ENCODE measurements around the gene RAP2A.

Gene RAP2A

DNA sequence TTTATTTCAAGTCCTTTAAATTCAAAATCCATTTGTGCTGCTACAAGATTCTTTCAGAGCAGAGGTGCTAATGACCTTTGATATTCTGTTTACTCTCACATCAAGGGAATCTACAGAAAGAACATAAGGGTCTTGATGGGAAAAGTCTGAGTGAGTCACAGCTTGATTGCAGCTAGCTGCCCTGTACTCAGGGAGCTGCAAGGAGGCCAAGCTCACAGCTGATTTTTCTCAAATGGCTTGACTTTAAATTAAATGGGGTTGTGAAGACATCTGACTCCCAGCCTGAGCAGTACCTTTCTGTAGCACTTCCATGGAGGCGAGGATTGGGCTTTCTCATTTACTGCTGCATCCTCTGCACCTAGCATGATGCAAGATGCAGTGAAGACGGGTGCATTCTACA, 62.5 kb downstream of the RAP2A start:
- no peak for DNase-seq

DNA sequence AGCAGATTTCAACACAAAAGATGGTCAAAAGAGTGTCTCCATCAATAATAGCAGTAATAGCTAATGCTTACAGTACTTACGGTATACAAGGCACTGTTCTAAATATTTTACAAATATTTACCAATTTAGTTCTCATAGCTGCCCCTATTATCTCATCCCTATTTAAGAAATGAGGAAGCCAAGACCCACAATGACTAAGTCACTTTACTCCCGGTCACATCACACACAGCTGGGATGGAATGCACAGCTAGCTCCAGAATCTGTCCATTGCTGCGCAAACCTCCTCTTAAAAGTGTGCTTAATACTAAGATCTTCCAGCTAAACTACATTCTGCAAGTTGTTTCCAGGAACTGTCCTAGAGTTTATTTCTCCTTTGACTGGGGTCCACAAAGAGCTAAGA, 63.4 kb downstream of the RAP2A start:
- no peak for DNase-seq

DNA sequence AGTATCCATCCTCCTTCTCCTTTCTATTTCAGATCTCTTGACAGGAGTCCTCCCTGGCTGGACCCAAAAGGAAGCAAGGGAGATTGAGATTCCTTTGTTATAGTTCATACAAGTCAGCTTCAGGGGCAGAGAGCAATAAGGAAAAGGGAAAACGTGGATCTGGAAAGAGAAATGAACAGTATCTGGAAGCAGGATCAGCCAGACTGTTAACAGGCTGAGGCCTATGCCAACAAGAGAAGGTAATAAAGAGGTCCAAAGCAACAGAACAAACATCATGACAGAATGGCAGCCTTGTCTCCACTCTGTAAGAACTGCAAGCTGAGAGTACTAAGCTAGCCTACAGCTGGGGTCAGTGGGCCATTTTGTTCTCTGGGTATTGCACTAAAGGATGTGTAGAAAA, 64.5 kb downstream of the RAP2A start:
- DNase-seq = no peak

DNA sequence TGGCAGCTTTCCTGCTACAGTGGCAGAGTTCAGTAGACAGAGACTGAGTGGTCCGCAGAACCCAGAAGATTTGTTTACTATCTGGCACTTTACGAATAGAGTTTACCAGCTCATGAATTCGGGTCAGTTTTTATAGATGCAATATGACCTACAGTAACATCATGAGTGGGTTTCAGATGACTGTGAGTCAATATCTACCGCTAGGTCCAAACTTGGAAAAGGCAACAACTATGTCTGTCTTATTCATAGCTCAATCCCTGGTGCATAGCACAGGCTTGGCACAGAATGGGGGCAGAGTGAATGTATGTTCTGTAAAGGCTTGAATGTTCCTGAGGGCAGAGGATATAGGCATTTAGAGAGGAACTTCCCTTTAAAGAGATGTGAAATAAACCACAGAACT, 65.2 kb downstream of the RAP2A start:
- DNase-seq = peak; percentile 72

DNA sequence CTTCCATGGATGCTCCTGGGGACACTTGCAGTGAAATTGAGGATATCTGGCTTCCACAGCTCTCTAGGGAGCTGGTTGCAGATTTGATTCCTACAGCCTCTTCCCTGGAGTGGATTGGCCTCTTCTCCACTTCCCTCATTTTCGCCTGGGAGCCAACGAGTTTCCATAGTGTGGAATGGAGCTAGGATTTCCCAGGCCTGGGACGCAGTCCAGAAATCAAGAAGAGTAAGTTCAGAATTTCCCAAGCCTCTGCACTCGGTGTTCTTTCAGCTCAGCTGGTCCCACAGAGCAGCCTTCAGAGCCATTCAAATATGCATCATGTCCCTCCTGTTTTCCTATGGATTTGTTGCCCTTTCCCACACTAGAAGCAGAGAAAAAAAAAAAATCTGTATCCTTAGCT, 68.2 kb downstream of the RAP2A start:
- no peak for DNase-seq

DNA sequence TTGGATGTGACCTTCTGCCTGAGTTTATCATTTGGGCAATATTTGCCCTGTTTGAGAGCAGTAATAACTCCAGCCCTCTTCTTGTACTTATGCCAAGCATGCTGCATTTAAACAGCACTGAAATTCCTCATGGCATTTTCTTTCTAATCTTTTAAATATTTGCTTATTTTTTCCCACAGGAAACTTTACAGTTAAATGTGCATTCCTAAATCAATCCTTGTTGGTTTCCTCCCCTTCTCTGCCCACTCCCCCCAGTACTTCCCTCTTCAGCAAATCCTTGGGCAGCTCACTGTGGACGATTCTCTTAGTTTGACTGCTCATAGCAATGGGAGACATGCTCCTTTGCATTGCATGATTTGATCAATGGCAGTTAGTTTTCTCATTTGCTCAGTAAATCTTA, 68.7 kb downstream of the RAP2A start:
- DNase-seq = no peak

- DNase-seq = no peak
These were observed 71.0 kb downstream of the RAP2A start for GRCh38 chr13:97505017-97505416.

DNA sequence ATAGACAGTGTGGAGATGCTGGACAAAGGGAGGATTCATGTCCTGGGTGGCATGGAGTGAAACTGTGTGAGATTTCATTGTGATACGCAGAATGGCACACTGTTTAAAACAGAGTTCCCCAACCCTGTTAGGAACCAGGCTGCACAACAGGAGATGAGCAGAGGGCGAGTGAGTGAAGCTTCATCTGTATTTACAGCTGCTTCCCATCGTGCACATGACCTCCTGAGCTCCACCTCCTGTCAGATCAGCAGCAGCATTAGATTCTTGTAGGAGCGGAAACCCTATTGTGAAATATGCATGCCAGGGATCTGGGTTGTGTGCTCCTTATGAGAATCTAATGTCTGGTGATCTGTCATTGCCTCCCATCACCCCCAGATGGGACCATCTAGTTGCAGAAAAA, 72.5 kb downstream of the RAP2A start:
- DNase-seq = no peak

DNA sequence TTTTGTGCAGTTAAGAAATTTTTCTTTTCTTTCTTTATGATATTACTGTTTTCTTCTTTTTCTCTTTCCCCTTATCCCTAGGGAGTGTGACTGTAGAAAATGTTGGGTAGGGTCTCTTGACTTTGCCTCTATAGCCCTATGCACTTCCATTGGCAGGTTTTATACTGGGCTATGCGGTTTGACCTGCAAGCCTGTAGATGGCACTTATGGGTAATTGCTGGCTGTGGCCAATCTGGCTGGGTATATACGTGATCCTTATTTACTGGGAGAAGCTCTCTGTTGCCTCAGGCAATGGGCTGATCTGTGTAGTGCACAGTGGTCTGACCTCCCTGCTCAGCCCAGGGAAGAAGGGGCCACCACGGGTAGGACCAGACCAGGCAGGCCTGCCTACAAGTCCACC, 78.8 kb downstream of the RAP2A start:
- no peak for DNase-seq

- DNase-seq = no peak
These were observed 81.7 kb downstream of the RAP2A start for GRCh38 chr13:97515643-97516042.

GRCh38 chr13:97517967-97518366, 84.0 kb downstream of the RAP2A start:
- no peak for DNase-seq
